ENCODE results near the gene TTC34.

The TTC34 gene

GRCh38 chr1:2801535-2802291 is at the start of gene TTC34:
Gene TTC34, minus strand, starts transcription at chr1:2801693. Its CDS starts 866 bp downstream, at chr1:2800827.
- no peak for DNase-seq

GRCh38 chr1:2850502-2850901 is 49.0 kb upstream of the TTC34 start:
- DNase-seq = no peak

DNA sequence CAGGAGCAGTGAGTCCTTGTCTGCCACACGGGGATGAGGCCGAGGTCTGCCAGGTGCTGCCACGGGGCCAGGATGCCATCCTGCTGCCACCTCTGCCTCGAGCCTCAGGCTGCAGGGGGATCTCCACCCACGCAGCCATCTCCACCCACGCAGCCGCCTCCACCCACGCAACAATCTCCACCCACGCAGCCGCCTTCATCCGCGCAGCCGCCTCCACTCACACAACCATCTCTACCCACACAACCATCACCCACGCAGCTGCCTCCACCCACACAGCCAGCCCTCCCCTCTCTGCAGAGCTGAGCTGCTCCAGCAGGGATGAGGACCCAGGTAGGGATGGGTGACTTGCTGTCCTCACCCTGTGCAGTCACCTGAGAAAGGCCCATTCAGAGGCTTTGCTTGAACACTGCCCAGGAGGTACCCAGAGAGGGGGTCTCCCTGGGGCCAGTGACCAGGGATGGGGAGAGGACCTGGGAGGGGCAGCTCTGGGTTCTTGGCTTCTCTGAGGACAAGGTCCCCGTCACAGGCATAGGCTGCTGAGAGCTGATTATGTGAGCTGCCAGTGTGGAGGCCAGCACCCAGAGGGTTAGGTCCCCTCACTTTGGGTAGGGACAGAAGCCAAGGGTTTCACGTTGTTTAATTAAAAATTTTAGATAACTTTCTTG is 46.6 kb upstream of the TTC34 start:
- DNase-seq = no peak

DNA sequence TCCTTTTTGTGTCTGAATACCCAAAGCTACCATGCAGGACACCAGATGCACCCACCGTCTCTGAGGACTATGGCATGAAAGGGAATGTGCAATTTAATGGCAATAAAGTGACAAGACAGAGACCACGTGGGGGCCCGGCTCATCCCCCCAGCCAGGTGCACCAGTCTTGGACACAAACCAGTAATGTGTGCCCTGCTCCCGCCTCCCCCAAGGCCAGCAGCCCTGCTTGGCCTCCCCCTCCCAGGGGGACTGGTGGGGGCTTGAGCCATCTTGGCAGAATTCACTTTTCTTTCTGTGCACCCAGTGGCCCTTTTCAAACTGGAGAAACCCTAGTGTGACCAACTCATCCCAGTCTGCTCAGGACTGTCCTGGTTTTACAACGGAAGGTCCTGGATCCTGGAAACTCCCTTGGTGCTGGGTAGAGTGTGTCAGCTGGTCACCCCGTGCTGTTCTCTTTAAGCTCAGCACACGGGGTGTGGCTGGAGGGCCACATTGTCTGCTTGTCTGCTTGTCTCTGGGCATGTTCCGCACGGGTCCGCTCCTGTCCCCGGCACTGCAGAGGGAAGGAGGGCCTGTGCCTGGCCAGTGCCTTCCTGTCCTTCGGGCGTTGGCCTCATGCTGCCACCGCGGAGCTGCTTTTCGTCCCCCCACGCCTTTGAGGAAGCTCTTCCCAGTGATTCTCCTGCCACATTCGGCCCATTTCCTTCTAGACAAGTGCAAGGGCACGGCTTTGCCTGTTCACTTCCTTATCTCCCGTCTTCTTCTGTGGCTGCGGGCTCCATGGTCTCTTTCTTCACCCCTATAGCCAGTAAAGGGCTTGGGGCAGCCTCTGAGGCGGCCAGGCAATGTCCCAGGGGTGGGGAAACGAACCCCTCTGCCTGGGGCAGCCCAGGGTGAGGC is 45.8 kb upstream of the TTC34 start:
- DNase-seq = no peak

GRCh38 chr1:2845869-2846268 is 44.4 kb upstream of the TTC34 start:
- DNase-seq = no peak

- DNase-seq = no peak
These were observed 38.7 kb upstream of the TTC34 start for GRCh38 chr1:2840036-2840809.

- no peak for DNase-seq
These were observed 36.3 kb upstream of the TTC34 start for GRCh38 chr1:2837823-2838222.

- DNase-seq = no peak
These were observed 35.8 kb upstream of the TTC34 start for GRCh38 chr1:2837316-2837715.

- no peak for DNase-seq
These were observed 35.0 kb upstream of the TTC34 start for GRCh38 chr1:2836333-2836970.

DNA sequence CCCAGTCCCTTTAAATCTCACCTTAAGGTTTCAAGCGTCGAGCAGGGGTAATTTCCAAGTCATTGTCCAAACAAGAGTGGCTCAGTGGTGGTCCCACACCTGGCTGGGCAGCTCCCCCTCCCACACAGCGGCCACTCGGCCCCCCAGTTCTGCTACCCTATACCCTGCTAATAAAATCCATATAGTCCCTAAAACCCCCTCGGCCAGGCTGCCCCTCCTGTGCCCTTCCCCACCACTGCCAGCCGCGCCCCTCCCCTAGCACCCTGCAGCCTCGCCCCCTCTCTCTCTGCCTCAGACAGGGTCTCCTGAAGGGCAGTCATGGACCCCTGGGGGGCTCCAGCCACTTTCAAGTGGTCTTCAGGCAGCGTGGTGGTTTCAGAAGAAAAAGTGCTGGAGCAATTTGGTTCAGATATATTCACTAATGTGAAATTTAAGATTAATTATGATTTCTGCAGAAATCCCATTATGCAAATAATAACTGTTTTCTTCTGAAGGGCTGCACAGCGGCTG is 34.2 kb upstream of the TTC34 start:
- DNase-seq = no peak

GRCh38 chr1:2834741-2835564 is 33.5 kb upstream of the TTC34 start:
- DNase-seq = no peak

DNA sequence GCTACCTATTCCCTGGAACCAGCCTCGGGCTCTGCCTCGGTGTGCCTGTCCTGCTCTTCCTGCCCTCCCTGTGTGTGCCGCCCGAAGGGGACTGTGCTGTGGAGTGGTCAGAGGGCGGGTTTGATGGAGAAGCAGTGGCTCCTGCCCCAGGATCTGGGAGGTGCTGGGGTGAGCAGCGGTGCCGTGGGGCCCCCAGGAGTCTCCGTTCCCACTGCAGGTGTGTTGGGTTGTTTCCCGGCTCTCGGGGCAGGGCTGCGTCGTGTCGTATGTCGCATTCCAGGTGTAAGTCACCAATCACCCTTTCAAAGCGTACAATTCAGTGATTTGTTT is 32.6 kb upstream of the TTC34 start:
- DNase-seq = no peak

- no peak for DNase-seq
These were observed 32.1 kb upstream of the TTC34 start for GRCh38 chr1:2833454-2834145.

- no peak for DNase-seq
These were observed 31.3 kb upstream of the TTC34 start for GRCh38 chr1:2832506-2833453.

- DNase-seq = no peak
These were observed 30.2 kb upstream of the TTC34 start for GRCh38 chr1:2831596-2832212.

DNA sequence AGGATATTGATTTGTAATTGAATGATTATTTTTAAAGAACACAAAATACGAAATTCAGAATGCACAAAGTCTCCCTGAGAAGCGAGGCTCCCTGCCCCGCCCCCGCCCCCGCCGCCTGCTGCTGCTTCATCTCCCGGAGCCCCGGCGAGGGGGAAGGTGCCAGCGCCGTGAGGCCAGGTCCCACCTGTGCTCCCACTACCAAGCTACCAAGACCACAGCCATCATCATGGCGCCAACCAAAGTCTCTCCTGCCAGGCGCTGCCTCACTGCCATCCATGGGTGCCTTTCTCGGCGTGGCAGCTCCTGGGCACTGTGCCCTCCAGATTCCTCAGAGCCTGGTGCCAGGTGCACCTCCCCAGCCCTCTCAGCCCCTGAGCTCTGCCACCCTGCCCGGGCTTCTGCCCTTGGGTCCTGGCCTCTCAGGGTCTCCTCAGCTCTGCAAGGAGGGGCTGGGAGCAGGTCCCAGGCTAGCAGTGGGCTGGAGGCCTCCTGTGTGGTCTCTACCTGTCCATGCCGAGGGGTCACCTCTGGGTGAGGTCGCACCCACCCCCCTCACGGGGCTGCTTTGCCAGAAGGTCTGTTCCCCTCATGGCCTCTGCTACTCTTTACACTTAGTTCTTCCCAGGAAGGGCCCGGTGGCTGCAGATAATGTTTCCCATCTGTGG is 29.4 kb upstream of the TTC34 start:
- no peak for DNase-seq

- DNase-seq = no peak
These were observed 28.5 kb upstream of the TTC34 start for GRCh38 chr1:2829846-2830615.
